Transverse colon (tissue), 4 donors: Measurements from ENCODE around the gene CPNE4. TPM values are rescaled to one million over a fixed set of nuclear protein-coding genes. Genes with fewer than 3 reads are reported as not detected.

Experiments used
- DNase-seq: peaks from one replicate; pipeline ENCODE4 v3.0.0-alpha.2; 2019
- H3K27ac ChIP-seq, 4 donors: fragments of 200-600 bp; sonication (generic); 2 replicates each; pipeline ENCODE4 v1.5.1; 2016 to 2018; ENCODE audit warnings: inconsistent platforms in 4 of 4
- H3K27me3 ChIP-seq: fragments of 200-600 bp; sonication (generic); 2 replicates; pipeline ENCODE4 v1.5.1; 2017; ENCODE audit warnings: inconsistent platforms
- H3K36me3 ChIP-seq, 4 donors: fragments of 200-600 bp; sonication (generic); 2 replicates each; pipeline ENCODE4 v1.5.1; 2017 to 2019; ENCODE audit warnings: inconsistent platforms in 4 of 4
- H3K4me1 ChIP-seq, 4 donors: fragments of 200-600 bp; sonication (generic); 2 replicates each; pipeline ENCODE4 v1.5.1; 2017 to 2020; ENCODE audit warnings: inconsistent platforms in 4 of 4
- H3K4me3 ChIP-seq, 4 donors: fragments of 200-600 bp; sonication (generic); 1 replicate in 1 of 4; 2 replicates in 3 of 4; pipeline versions ENCODE4 v1.5.1 to v1.6.1; 2017 to 2019; ENCODE audit warnings: inconsistent platforms in 4 of 4
- H3K9me3 ChIP-seq, 2 donors: fragments of 200-600 bp; sonication (generic); 2 replicates each; pipeline ENCODE4 v1.5.1; 2017 to 2019; ENCODE audit warnings: inconsistent platforms in 2 of 2
- EP300 ChIP-seq: sonication (generic); formaldehyde crosslinking; IDR thresholded peaks from one replicate; pipeline ENCODE4 v1.6.1; 2017; ENCODE audit warnings: antibody characterized with exemption, low read depth
- POLR2A ChIP-seq: fragments of 450-650 bp; IDR thresholded peaks from one replicate; pipeline ENCODE4 v1.6.1; 2016; ENCODE audit warnings: antibody characterized with exemption, mild to moderate bottlenecking, moderate library complexity
- POLR2AphosphoS5 ChIP-seq, 3 donors: sonication (generic); formaldehyde crosslinking; IDR thresholded peaks; one replicate each; pipeline ENCODE4 v1.6.1; 2016; ENCODE audit warnings: antibody characterized with exemption in 3 of 3
- WGBS, 2 donors: methylation state at CpG; one replicate each; pipeline ENCODE4 v1.1.5; 2018; ENCODE audit warnings: low coverage in 1 of 2; 5-methylcytosine and 5-hydroxymethylcytosine counted together
- in situ Hi-C, 4 donors: fragments of 200-750 bp; cut with MboI; loops; one replicate each; pipeline versions ENCODE4 v1.15.0 to v1.15.1; 2017; ENCODE audit warnings: low sequenced_read_pairs in 3 of 4, low pct_ligation_motif_present in 1 of 4, low pct_unique_long_range_greater_than_20kb in 1 of 4
- intact Hi-C: fragments of 100-400 bp; cut with DNase I; formaldehyde crosslinking; loops from one replicate; pipeline ENCODE4 v1.15.1; 2023; ENCODE audit warnings: low total_unique reads
- total RNA-seq, 4 donors: library from RNA; depleted of rRNA; stranded (reverse); fragments of >200 nt; gene quantifications; one replicate each; pipeline ENCODE4 v1.1.0, GENCODE V29; 2016
- TF ChIP-seq, protein P1 (sequence below), 5 experiments: fragments of 200-600 bp in 3 of 5; fragments of 450-650 bp in 2 of 5; sonication (generic) in 3 of 5; IDR thresholded peaks; 1 replicate in 2 of 5; 2 replicates in 3 of 5; pipeline ENCODE4 v1.5.1; 2016 to 2017; ENCODE audit warnings: antibody characterized with exemption in 5 of 5, inconsistent platforms in 3 of 5, mild to moderate bottlenecking in 2 of 5, moderate library complexity in 1 of 5

CPNE4 gene
- total RNA-seq, 4 donors from 2014 or later = 0.16 to 1.5 TPM; not detected in 2

DNA sequence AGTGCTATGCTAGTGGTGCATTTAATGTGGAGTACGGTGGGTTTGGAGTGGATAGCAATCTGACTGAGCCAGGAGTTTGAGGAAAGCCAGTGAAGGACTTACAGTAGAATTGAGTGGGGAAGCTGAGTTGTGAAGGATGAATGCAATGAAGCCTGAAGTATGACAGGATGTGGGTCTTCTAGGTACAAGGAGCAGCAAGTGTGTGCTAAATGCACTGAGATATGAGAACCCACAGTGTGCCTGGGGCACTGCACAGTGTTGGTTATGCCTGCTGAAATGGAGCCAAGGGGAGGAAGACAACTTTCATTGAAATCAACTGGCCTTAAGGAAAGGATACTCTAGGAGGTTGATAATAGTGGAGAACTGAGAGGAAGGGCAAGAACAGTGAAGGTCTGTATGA, 426.5 kb downstream of the CPNE4 start:
- in situ Hi-C loops (no loop called here), intact Hi-C loops (no loop called here)
- Histone ChIP-seq H3K27ac (no peak overlapping the region), H3K9me3 (no peaks in the 10 kb centered on the region), H3K4me1 (no peaks in the 10 kb centered on the region), H3K36me3 (no peaks in the 10 kb centered on the region), H3K27me3 (no peaks in the 10 kb centered on the region), H3K4me3 (no peak overlapping the region)
- TF ChIP-seq POLR2A (no peak), POLR2AphosphoS5 (IDR thresholded peaks at IDR 0.05) (no peak), EP300 (no peak)
- TF ChIP-seq, protein P1, sequence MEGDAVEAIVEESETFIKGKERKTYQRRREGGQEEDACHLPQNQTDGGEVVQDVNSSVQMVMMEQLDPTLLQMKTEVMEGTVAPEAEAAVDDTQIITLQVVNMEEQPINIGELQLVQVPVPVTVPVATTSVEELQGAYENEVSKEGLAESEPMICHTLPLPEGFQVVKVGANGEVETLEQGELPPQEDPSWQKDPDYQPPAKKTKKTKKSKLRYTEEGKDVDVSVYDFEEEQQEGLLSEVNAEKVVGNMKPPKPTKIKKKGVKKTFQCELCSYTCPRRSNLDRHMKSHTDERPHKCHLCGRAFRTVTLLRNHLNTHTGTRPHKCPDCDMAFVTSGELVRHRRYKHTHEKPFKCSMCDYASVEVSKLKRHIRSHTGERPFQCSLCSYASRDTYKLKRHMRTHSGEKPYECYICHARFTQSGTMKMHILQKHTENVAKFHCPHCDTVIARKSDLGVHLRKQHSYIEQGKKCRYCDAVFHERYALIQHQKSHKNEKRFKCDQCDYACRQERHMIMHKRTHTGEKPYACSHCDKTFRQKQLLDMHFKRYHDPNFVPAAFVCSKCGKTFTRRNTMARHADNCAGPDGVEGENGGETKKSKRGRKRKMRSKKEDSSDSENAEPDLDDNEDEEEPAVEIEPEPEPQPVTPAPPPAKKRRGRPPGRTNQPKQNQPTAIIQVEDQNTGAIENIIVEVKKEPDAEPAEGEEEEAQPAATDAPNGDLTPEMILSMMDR (IDR thresholded peaks at IDR 0.05) = no peak
- DNase-seq = no peak
- WGBS, 2 donors = 78 to 86% methylated on average over 1 of the region's 1 CpG

DNA sequence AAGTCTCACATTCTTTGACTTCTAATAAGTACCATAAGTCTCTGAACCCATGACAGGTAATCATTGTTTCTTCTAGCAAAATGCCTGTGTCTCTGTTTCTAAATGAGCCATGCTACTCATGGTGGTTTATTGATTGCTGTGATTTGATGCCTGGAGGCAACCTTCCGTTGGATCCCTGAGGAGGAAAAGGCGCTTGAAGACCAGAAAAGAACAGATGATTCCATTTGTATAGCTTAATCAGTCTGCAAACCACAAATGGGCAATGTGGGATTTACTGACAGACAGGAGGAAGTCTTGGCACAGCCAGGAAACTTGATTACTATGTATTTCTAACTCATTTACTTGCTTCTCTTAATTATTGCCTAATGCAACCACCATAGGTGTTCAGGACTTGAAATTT, 428.9 kb downstream of the CPNE4 start:
- intact Hi-C loops (no loop called here), in situ Hi-C loops (no loop called here)
- Histone ChIP-seq H3K36me3 (no peaks in the 10 kb centered on the region), H3K27ac (no peak overlapping the region), H3K4me1 (no peaks in the 10 kb centered on the region), H3K27me3 (no peaks in the 10 kb centered on the region), H3K9me3 (no peaks in the 10 kb centered on the region), H3K4me3 (no peak overlapping the region)
- DNase-seq = no peak
- TF ChIP-seq POLR2A = no peak
- no peak for TF ChIP-seq EP300
- no peak for TF ChIP-seq POLR2AphosphoS5 (IDR thresholded peaks at IDR 0.05)
- TF ChIP-seq, protein P1 (IDR thresholded peaks at IDR 0.05) = no peak
- WGBS, 2 donors = 40 to 64% methylated on average over 2 of the region's 2 CpGs

DNA sequence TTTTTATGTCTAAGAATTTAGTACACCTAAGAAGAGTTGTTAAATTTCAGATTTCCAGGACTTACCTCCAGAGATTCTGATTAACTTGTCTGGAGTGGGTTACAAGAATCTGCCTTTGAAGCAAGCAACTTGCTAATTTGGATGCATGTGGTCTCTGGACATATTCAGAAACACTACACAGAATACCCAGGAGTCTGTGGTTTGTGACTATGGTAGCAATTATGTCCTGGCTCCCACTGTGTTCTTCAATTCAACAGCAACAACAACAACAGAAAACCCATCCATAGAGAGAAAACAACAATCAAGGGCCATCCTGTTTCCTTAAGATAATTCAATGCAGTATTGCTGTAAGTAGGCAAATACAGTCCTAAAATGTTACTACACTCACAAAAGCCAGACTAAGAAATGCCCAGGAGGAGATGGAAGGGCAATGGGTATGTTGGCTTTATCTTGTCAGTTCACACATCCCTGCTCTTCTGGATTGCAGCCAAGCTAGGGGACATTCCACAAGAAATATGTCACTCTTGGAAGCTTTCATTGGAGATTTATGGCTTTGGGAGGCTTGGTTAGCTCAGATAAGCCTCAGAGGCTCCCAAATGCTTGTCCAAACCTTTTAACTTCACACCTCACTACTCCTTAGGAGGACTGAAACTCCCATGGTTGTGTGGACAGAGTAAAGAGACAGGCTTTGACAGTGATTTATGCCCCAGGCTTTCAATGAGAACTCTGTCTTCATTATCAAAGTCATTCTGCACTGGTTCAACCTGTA, 432.6 kb downstream of the CPNE4 start:
- Histone ChIP-seq H3K4me3 (no peak overlapping the region), H3K36me3 (no peaks in the 10 kb centered on the region), H3K9me3 (no peaks in the 10 kb centered on the region), H3K27ac (no peak overlapping the region), H3K27me3 (no peaks in the 10 kb centered on the region), H3K4me1 (no peaks in the 10 kb centered on the region)
- in situ Hi-C loops = no loop called here
- intact Hi-C loops = no loop called here
- no peak for DNase-seq
- no peak for TF ChIP-seq POLR2AphosphoS5 (IDR thresholded peaks at IDR 0.05)
- TF ChIP-seq, protein P1 (IDR thresholded peaks at IDR 0.05) = no peak

DNA sequence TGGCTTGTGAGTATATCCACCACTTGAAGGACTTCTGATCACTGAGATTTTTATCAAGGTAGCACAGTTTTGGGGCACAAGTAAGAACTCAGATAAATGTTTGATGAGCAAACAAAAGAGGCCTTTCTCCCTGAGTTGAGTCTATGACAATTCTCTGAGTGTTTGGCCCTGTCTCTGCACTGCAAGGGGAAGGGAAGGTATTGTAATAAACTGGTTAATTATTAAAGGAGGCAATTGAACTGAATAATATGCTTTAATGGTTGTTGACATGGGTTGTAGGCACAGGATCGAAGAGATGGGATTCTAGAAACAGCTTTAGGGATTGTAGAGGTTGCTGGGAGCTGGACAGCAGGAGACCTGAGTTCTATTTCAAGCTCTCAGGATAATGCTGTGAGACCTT, 437.0 kb downstream of the CPNE4 start:
- no peak for DNase-seq
- no peaks in the 10 kb centered on the region for H3K4me1 ChIP-seq
- intact Hi-C loops (no loop called here), in situ Hi-C loops (no loop called here)
- H3K9me3 ChIP-seq = no peaks in the 10 kb centered on the region
- H3K4me3 ChIP-seq = no peak overlapping the region
- TF ChIP-seq, protein P1 (IDR thresholded peaks at IDR 0.05) = no peak
- TF ChIP-seq POLR2AphosphoS5 (IDR thresholded peaks at IDR 0.05) (no peak), POLR2A (no peak), EP300 (no peak)
- WGBS, 2 donors = 29% methylated on average over 1 of the region's 1 CpG; no CpG with 5 or more reads in 1 of the 2 donors
- no peaks in the 10 kb centered on the region for H3K36me3 ChIP-seq
- no peak overlapping the region for H3K27ac ChIP-seq
- H3K27me3 ChIP-seq = no peaks in the 10 kb centered on the region
